HepG2 (cell line): ENCODE data around the gene SLC25A48. TPM values are rescaled to one million over a fixed set of nuclear protein-coding genes. Genes with fewer than 3 reads are reported as not detected.

Source experiments
- CBX2 ChIP-seq, 2 experiments: fragments of 200-600 bp in 1 of 2; sonication (generic); formaldehyde crosslinking in 1 of 2; IDR thresholded peaks; 2 replicates each; pipeline versions ENCODE4 v1.7.0 to v1.8.1; 2018 to 2022; ENCODE audit warnings: low read depth in 2 of 2, low read length in 1 of 2, mild to moderate bottlenecking in 1 of 2, missing genetic modification reagents in 1 of 2
- DMTF1 ChIP-seq: sonication (generic); formaldehyde crosslinking; IDR thresholded peaks from 2 replicates; pipeline ENCODE4 v1.4.0; 2020; ENCODE audit warnings: mild to moderate bottlenecking, missing genetic modification reagents
- MED13 ChIP-seq: sonication (generic); formaldehyde crosslinking; IDR thresholded peaks from 2 replicates; pipeline ENCODE4 v1.5.0; 2020; ENCODE audit warnings: missing genetic modification reagents
- MLLT10 ChIP-seq: sonication (generic); formaldehyde crosslinking; IDR thresholded peaks from 2 replicates; pipeline ENCODE4 v1.4.0; 2020; ENCODE audit warnings: missing genetic modification reagents
- RFXANK ChIP-seq: IDR thresholded peaks from 2 replicates; pipeline ENCODE4 v1.6.1; 2016
- RXRB ChIP-seq: IDR thresholded peaks from 2 replicates; pipeline ENCODE4 v1.6.1; 2016; ENCODE audit warnings: borderline replicate concordance, missing genetic modification reagents, missing compliant biosample characterization
- SNAPC5 ChIP-seq: sonication (generic); formaldehyde crosslinking; IDR thresholded peaks from 2 replicates; pipeline ENCODE4 v1.8.1; 2023; ENCODE audit warnings: mild to moderate bottlenecking, missing genetic modification reagents, borderline replicate concordance
- USF2 ChIP-seq, 2 experiments: sonication (generic) in 1 of 2; formaldehyde crosslinking in 1 of 2; IDR thresholded peaks; 2 replicates each; pipeline versions ENCODE4 v1.5.1 to v1.6.1; 2011 to 2020; ENCODE audit warnings: borderline replicate concordance in 1 of 2, low read depth in 1 of 2, low read length in 1 of 2, mild to moderate bottlenecking in 1 of 2, missing genetic modification reagents in 1 of 2, moderate library complexity in 1 of 2
- XBP1 ChIP-seq: sonication (generic); formaldehyde crosslinking; IDR thresholded peaks from 2 replicates; pipeline ENCODE4 v1.5.0; 2020; ENCODE audit warnings: missing genetic modification reagents
- ZBTB43 ChIP-seq: sonication (generic); formaldehyde crosslinking; conservative IDR thresholded peaks from 2 replicates; pipeline ENCODE4 v1.4.0; 2020; ENCODE audit warnings: missing genetic modification reagents
- ZBTB49 ChIP-seq: sonication (generic); formaldehyde crosslinking; IDR thresholded peaks from 2 replicates; pipeline ENCODE4 v1.4.0; 2020; ENCODE audit warnings: missing genetic modification reagents, borderline replicate concordance
- ZFP1 ChIP-seq: IDR thresholded peaks from 2 replicates; pipeline ENCODE4 v1.6.1; 2016
- ZFX ChIP-seq: sonication (generic); formaldehyde crosslinking; IDR thresholded peaks from 2 replicates; pipeline ENCODE4 v1.4.0; 2020; ENCODE audit warnings: mild to moderate bottlenecking, low read depth, missing genetic modification reagents, moderate library complexity
- ZNF12 ChIP-seq: sonication (generic); formaldehyde crosslinking; IDR thresholded peaks from 2 replicates; pipeline ENCODE4 v1.5.0; 2020; ENCODE audit warnings: missing genetic modification reagents
- ZNF33B ChIP-seq: sonication (generic); formaldehyde crosslinking; IDR thresholded peaks from 2 replicates; pipeline ENCODE4 v1.5.1; 2020; ENCODE audit warnings: mild to moderate bottlenecking, missing genetic modification reagents
- ZNF687 ChIP-seq: sonication (generic); formaldehyde crosslinking; IDR thresholded peaks from 2 replicates; pipeline ENCODE4 v1.5.1; 2020; ENCODE audit warnings: mild to moderate bottlenecking, missing genetic modification reagents, moderate library complexity
- ZNF766 ChIP-seq: sonication (generic); formaldehyde crosslinking; IDR thresholded peaks from 2 replicates; pipeline ENCODE4 v1.5.0; 2020; ENCODE audit warnings: missing genetic modification reagents, borderline replicate concordance
- polyA plus RNA-seq, 8 experiments: library from polyadenylated mRNA; depleted of rRNA in 3 of 8; stranded (reverse) in 7 of 8; unstranded in 1 of 8; fragments of >200 nt; fragmentation: Illumina TruSeq in 4 of 8; extraction: Trizol in 4 of 8; gene quantifications; 2 replicates each; pipeline versions ENCODE4 v1.2.1 to v1.2.3, GENCODE V29; 2011 to 2016; ENCODE audit warnings: low read depth in 4 of 8, missing spikeins in 1 of 8, mixed read lengths in 1 of 8; ENCODE audit not compliant: insufficient read depth in 1 of 8
- total RNA-seq, 5 experiments: library from RNA; depleted of rRNA; stranded (reverse); fragments of >200 nt; fragmentation: Illumina TruSeq; extraction: Trizol; gene quantifications; 2 replicates each; pipeline ENCODE4 v1.2.3, GENCODE V29; 2016; ENCODE audit warnings: low read depth in 1 of 5

SLC25A48 gene
- total and polyA plus RNA-seq, 2 of the 13 experiments (the other 11 are each of a cell fraction or from before 2014, with no cell fraction given): 0.17 to 4.5 TPM

GRCh38 chr5:135887447-135887864, 53.0 kb downstream of the SLC25A48 start (continued):
- TF ChIP-seq MED13 (CRISPR knock-in tag): no peak
- peak; percentile 41; the same call in 1 of the 2 replicates for TF ChIP-seq ZNF687
- no peak for TF ChIP-seq USF2 (IDR thresholded peaks at IDR 0.05; ENCODE audit: low read depth, low read length)
- no peak for TF ChIP-seq USF2 (CRISPR knock-in tag; IDR thresholded peaks at IDR 0.05; ENCODE audit: borderline replicate concordance)
- TF ChIP-seq CBX2 (IDR thresholded peaks at IDR 0.05; ENCODE audit: low read depth, low read length): no peak
- no peak for TF ChIP-seq CBX2 (CRISPR knock-in tag; IDR thresholded peaks at IDR 0.05; ENCODE audit: low read depth)
- TF ChIP-seq RFXANK (CRISPR knock-in tag): no peak
- TF ChIP-seq RXRB (CRISPR knock-in tag): no peak
- TF ChIP-seq SNAPC5 (CRISPR knock-in tag): no peak
- TF ChIP-seq ZNF33B (CRISPR knock-in tag): no peak
- TF ChIP-seq ZBTB49 (CRISPR knock-in tag): no peak
- TF ChIP-seq ZFX: peak; percentile 36; the same call in 1 of the 2 replicates
- no peak for TF ChIP-seq DMTF1 (CRISPR knock-in tag)
- no peak for TF ChIP-seq ZNF766 (CRISPR knock-in tag)
- no peak for TF ChIP-seq ZFP1 (CRISPR knock-in tag)
- no peak for TF ChIP-seq MLLT10 (CRISPR knock-in tag)
- no peak for TF ChIP-seq ZNF12
- TF ChIP-seq XBP1 (CRISPR knock-in tag): no peak
- TF ChIP-seq ZBTB43: no peak
